ENCODE data around the gene ATF1.
"Not testable (repeated sequence)": the region's sequence is repeated elsewhere in the genome, so short reads cannot be mapped to it uniquely, and the experiment has no call there.

The ATF1 gene

DNA sequence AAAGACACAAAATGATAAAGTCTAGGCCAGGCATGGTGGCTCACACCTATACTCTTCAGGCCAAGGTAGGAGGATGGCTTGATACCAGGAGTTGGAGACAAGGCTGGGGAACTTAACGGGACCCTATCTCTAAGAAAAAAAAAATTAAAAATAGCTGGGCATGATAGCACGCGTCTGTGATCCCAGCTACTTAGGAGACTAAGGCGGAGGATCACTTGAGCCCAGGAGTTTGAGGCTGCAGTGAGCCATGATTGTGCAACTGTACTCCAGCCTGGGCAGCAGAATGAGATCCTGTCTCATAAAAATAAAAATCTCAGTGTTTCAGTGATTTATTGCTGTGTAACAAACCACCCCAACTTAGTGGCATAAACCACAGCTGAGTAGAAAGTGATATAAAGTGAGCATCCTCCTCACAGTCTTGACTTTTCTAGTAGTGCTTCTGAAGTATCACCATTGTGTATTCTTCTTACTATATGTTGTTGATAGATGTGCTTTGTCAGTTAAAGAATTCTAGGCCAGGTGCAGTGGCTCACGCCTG, 10.6 kb upstream of the ATF1 start:
- no peak for DNase-seq

- no peak for DNase-seq
These were observed 589 bp downstream of the ATF1 start for GRCh38 chr12:50764286-50765094.

DNA sequence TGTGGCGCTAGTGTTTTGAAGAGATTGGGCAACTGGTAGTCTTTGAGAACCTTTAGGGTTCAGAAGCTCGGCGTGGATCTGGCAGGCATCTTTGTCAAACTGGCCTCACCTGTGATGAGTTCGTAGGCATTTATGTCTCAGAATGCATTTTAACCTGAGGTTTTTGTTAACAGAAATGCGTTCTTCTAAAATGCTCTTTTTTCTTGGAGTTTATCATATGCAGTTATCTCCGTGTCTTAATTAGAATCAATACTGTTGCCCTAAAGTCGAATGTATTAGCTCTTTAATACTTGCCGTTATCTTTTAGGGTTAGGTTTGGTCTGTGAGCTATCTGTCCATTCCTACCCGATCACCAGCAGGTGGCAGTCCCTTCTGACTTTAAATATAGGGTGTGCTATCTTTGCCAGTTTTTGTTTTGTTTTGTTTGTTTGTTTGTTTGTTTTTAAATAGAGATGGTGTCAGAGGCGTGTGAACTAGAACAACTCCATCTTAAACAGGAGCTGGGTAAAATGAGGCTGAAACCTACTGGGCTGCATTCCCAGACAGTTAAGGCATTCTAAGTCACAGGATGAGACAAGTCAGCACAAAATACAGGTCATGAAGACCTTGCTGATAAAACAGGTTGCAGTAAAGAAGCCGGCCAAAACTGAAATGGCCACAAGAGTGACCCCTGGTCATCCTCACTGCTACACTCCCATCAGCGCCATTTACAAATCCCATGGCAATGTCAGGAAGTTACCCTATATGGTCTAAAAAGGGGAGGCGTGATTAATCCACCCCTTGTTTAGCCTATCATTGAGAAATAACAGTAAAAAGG, 1.4 kb downstream of the ATF1 start:
- no peak for DNase-seq

- DNase-seq: no peak
These were observed 4.5 kb downstream of the ATF1 start for GRCh38 chr12:50768391-50768790.

DNA sequence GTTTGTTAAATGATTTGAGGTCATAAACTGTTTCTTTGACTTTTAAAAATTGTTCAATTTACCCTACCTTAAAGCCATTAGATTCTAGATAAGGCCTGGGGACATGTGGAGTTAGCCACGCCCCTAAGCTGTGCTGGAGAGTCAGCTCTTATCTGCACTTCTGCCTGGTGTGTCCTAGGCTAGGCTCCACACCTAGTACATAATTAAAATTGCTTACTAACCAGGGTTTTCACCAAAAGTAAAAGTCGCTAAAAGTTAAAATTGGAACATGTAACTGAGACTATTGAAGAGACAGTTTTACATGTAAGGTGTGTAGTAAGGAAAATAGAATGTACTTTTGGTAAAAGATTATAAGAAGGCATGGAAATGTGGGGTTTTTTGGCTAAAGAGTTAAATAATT, 4.9 kb downstream of the ATF1 start:
- not testable (repeated sequence) for DNase-seq

DNA sequence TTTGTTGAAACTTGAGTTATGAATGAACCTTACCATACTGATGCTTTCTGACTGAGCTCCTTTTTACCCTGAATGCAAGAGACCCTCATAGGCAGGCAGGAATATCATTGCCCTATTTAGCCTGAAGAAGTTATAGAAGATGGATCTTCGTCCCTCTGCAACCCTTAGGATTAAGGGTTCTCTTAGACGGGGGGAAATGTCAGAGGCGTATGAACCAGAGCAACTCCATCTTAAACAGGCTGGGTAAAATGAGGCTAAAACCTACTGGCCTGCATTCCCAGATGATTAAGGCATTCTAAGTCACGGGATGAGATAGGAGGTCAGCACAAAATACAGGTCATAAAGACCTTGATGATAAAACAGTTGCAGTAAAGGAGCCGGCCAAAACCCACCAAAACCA, 7.5 kb downstream of the ATF1 start:
- no peak for DNase-seq

- no peak for DNase-seq
These were observed 8.6 kb downstream of the ATF1 start for GRCh38 chr12:50772470-50772869.

DNA sequence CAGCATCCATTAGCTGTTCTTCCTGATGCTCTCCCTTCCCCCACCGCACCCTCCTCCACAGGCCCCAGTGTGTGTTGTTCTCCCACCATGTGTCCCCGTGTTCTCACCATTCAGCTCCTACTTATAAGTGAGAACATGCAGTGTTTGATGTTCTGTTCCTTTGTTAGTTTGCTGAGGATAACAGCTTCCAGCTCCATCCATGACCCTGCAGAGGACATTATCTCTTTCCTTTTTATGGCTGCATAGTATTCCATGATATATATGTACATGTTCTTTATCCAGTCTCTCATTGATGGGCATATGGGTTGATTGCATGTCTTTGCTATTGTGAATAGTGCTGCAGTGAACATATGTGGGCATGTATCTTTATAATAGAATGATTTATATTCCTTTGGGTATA, 9.0 kb downstream of the ATF1 start:
- no peak for DNase-seq

- DNase-seq: no peak
These were observed 11.3 kb downstream of the ATF1 start for GRCh38 chr12:50775251-50775650.

GRCh38 chr12:50776749-50777728, 13.1 kb downstream of the ATF1 start:
- DNase-seq: no peak

DNA sequence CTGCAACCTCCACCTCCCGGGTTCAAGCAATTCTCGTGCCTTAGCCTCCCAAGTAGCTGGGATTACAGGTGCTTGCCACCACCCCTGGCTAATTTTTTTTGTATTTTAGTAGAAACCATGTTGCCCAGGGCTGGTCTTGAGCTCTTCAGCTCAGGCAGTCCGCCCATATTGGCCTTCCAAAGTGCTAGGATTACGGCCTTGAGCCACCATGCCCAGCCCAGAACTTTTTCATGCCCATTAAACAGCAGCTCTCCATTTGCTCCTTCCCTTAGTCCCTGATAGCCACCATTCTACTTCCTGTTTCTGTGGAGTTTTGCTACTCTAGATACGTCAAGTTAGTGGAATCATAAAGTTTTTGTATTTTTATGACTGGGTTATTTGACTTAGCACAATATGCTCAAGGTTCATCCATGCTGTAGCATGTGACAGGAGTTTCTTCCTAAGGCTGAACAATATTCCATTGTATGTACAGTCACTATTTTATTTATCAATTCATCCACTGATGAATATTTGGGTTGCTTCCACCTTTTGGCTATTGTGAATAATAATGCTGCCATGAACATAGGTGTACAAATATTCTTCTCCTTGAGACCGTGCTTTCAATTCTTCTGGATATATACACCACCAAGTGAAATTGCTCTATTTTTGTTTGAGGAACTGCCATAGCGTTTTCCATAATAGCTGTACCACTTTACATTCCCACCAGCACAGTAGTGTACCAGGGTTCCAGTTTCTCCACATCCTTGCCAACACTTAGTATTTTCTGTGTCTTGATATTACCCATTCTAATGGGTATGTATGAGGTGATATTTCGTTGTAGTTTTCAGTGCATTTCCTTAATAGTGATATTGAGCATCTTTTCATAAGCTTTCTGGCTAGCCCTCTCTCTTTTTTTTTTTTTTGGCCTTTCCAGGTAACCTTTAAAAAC, 15.0 kb downstream of the ATF1 start:
- no peak for DNase-seq

- DNase-seq: no peak
These were observed 16.1 kb downstream of the ATF1 start for GRCh38 chr12:50780013-50780412.

- no peak for DNase-seq
These were observed 20.6 kb downstream of the ATF1 start for GRCh38 chr12:50784501-50784900.

- DNase-seq: no peak
These were observed 21.6 kb downstream of the ATF1 start for GRCh38 chr12:50785406-50786001.

DNA sequence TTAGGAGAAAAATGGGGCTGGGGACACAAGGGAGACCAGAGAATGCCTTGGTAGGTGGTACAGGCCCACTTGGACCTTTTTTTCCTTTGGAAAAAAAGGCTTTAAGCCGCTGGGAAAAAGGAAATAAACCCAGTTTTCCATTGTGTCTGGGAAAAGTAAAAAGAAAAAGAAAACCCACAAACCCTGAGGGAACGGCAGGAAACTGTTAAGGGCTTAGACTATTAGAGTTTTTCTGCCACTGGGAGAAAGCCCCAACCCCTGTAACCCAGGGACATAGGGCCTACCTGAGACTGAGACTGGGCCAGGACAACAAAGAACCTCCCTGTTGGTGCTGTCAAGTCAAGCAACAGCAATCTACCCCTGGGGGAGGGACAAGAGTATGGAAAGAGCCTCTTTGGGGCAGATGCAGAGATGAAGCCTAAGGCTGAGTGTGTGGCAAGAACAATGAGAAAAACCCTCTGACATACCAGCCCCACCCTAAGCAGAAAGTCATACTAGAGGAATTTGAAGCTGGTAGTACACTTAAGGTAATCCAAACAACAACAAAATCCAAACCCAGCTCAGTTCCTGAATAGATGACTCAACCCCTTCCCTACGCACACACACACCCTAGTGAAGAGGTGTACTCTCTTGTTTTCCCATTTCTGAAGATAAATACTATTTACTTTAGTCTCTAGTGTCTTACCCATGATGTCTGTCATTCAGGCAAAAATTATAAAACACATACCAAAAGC, 22.8 kb downstream of the ATF1 start:
- no peak for DNase-seq

- no peak for DNase-seq
These were observed 23.7 kb downstream of the ATF1 start for GRCh38 chr12:50787618-50788017.

GRCh38 chr12:50788561-50788960, 24.7 kb downstream of the ATF1 start:
- no peak for DNase-seq

DNA sequence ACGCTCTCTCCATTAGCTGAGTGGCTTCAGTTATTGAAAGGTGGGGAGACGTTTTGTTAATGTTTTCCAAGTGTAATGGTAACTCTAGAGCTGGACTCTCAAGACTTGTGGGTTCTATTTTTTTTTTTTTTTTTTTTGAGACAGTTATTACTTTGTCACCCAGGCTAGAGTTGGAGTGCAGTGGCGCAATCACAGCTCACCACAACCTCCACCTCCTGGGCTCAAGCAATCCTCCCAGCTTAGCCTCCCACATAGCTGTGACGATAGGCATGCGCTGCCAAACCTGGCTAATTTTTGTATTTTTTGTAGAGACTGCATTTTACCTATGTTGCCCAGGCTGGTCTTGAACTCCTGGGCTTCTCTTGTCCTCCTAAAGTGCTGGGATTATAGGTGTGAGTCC, 26.2 kb downstream of the ATF1 start:
- no peak for DNase-seq

GRCh38 chr12:50799908-50800307, 36.0 kb downstream of the ATF1 start:
- DNase-seq: no peak

DNA sequence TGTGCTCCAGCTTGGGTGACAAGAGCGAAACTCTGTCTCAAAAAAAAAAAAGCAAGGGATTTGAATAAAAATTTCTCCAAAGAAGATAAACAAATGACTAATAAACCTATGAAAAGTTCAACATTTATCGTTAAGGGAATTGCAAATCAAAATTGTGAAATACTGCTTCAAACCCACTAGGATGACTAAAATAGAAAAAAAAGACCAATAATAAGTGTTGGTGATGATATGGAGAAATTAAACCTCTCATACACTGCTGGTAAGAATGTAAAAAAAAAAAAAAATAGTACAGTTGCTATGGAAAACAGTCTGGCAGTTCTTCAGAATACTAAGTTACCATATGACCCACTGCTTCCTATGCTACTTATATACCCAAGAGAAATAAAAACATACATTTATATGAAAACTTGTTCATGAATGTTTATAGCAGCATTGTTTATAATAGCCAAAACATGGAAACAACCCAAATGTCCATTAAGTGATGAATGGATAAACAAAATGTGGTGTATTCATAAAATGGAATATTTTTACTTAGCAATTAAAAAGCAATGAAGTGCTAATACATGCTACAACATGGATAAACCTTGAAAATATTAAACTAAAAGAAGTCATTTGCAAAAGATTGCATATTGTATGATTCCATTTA, 39.5 kb downstream of the ATF1 start:
- DNase-seq: no peak
